K562 (cell line): ENCODE results near the gene PLK5. TPM values are rescaled to one million over a fixed set of nuclear protein-coding genes. Genes with fewer than 3 reads are reported as not detected.

Experiments used
- ATF7 ChIP-seq: fragments of 450-650 bp; IDR thresholded peaks from 2 replicates; pipeline ENCODE4 v1.7.1; 2014; ENCODE audit warnings: mild to moderate bottlenecking, moderate library complexity
- BRF1 ChIP-seq: IDR thresholded peaks from 3 replicates; pipeline ENCODE4 v1.6.1; 2011; ENCODE audit warnings: borderline replicate concordance, mild to moderate bottlenecking; ENCODE audit not compliant: insufficient read length; ENCODE audit errors: extremely low read depth
- CTCF ChIP-seq, 3 experiments: IDR thresholded peaks in 2 of 3; conservative IDR thresholded peaks in 1 of 3; 2 replicates each; pipeline ENCODE4 v1.5.1; 2011 to 2012; ENCODE audit warnings: low read length in 3 of 3, mild to moderate bottlenecking in 3 of 3, control low read depth in 2 of 3, improper control_type of control experiment in 1 of 3, inconsistent platforms in 1 of 3, low read depth in 1 of 3, mixed read lengths in 1 of 3, moderate library complexity in 1 of 3; ENCODE audit not compliant: insufficient read depth in 2 of 3
- E2F3 ChIP-seq: fragments of 250-450 bp; sonication (Bioruptor Pico); IDR thresholded peaks from 2 replicates; pipeline ENCODE4 v1.4.0; 2020; ENCODE audit warnings: mild to moderate bottlenecking
- ELK3 ChIP-seq: fragments of 450-650 bp; formaldehyde crosslinking; IDR thresholded peaks from 2 replicates; pipeline ENCODE4 v1.4.0; 2020; ENCODE audit warnings: mild to moderate bottlenecking
- GABPB1 ChIP-seq: sonication (generic); formaldehyde crosslinking; IDR thresholded peaks from 2 replicates; pipeline ENCODE4 v1.8.0; 2022; ENCODE audit warnings: mild to moderate bottlenecking, missing genetic modification reagents
- GMEB1 ChIP-seq: fragments of 250-450 bp; sonication (Bioruptor Pico); IDR thresholded peaks from 2 replicates; pipeline ENCODE4 v1.4.0; 2020; ENCODE audit warnings: mild to moderate bottlenecking
- HCFC1 ChIP-seq: IDR thresholded peaks from 2 replicates; pipeline ENCODE4 v1.6.1; 2012; ENCODE audit warnings: low read depth, low read length, improper control_type of control experiment
- HDAC2 ChIP-seq: fragments of 450-650 bp; IDR thresholded peaks from 2 replicates; pipeline ENCODE4 v1.6.1; 2016; ENCODE audit warnings: mild to moderate bottlenecking
- HMBOX1 ChIP-seq: sonication (generic); IDR thresholded peaks from 2 replicates; pipeline ENCODE4 v1.6.1; 2016
- PBX2 ChIP-seq, 2 experiments: IDR thresholded peaks in 1 of 2; conservative IDR thresholded peaks in 1 of 2; 2 replicates each; pipeline ENCODE4 v1.6.1; 2016; ENCODE audit warnings: low read depth in 2 of 2, mild to moderate bottlenecking in 1 of 2, missing compliant biosample characterization in 1 of 2, missing genetic modification characterization in 1 of 2, moderate library complexity in 1 of 2
- PHTF2 ChIP-seq: fragments of 250-450 bp; sonication (Bioruptor Pico); IDR thresholded peaks from 2 replicates; pipeline ENCODE4 v1.5.0; 2021; ENCODE audit warnings: mild to moderate bottlenecking
- POLR2AphosphoS5 ChIP-seq: IDR thresholded peaks from 2 replicates; pipeline ENCODE4 v1.6.1; 2011; ENCODE audit warnings: mild to moderate bottlenecking, low read depth, low read length, moderate library complexity; ENCODE audit not compliant: control insufficient read depth, insufficient read depth
- PREB ChIP-seq: sonication (generic); formaldehyde crosslinking; IDR thresholded peaks from 2 replicates; pipeline ENCODE4 v1.8.1; 2023; ENCODE audit warnings: mild to moderate bottlenecking, missing genetic modification reagents
- ZNF232 ChIP-seq: sonication (generic); formaldehyde crosslinking; IDR thresholded peaks from 2 replicates; pipeline ENCODE4 v1.8.0; 2022; ENCODE audit warnings: mild to moderate bottlenecking, missing genetic modification reagents
- ZNF282 ChIP-seq: sonication (generic); formaldehyde crosslinking; IDR thresholded peaks from 2 replicates; pipeline ENCODE4 v1.8.1; 2023; ENCODE audit warnings: missing genetic modification reagents
- ZNF830 ChIP-seq: fragments of 250-450 bp; sonication (Bioruptor Pico); IDR thresholded peaks from 2 replicates; pipeline ENCODE4 v1.5.0; 2021; ENCODE audit warnings: mild to moderate bottlenecking
- polyA plus RNA-seq, 8 experiments: library from polyadenylated mRNA; depleted of rRNA in 4 of 8; stranded (reverse) in 5 of 8; unstranded in 3 of 8; fragments of >200 nt; fragmentation: Nextera tagmentation in 2 of 8; fragmentation: Illumina TruSeq in 1 of 8; extraction: Ambion mirVana in 2 of 8; extraction: Trizol in 1 of 8; gene quantifications; 2 replicates each; pipeline versions ENCODE4 v1.2.1 to v1.2.3, GENCODE V29; 2011 to 2014; ENCODE audit warnings: inconsistent platforms in 1 of 8, missing spikeins in 1 of 8
- total RNA-seq, 7 experiments: library from RNA; depleted of rRNA in 6 of 7; stranded (reverse); fragments of >200 nt in 6 of 7; fragmentation: Illumina TruSeq in 2 of 7; extraction: Trizol in 2 of 7; gene quantifications; 2 replicates each; pipeline versions ENCODE4 v1.2.1 to v1.2.3, GENCODE V29; 2011 to 2021; ENCODE audit warnings: low replicate concordance in 1 of 7

PLK5 gene
- total and polyA plus RNA-seq, 9 of the 15 experiments (the other 6 are each of a cell fraction or from before 2014, with no cell fraction given) = 0.04 to 0.23 (median 0.11) TPM; not detected in 5

- 0 out of 6 replicates have a peak, but pooled peaks of 1 of the 3 experiments have one; percentile 21 for TF ChIP-seq CTCF (IDR thresholded peaks at IDR 0.05 in 2 of 3, conservative IDR thresholded peaks at IDR 0.05 in 1 of 3; ENCODE audit: insufficient read depth in 2 of 3, low read depth in 1 of 3, low read length in 3 of 3)
- TF ChIP-seq HMBOX1 = no peak
- TF ChIP-seq GABPB1 (CRISPR knock-in tag) = no peak
- TF ChIP-seq HDAC2 = no peak
- no peak for TF ChIP-seq ZNF232 (CRISPR knock-in tag)
- TF ChIP-seq ELK3 (CRISPR knock-in tag) = no peak
- TF ChIP-seq PHTF2 (CRISPR knock-in tag) = no peak
- no peak; the same call in 1 of the 2 replicates for TF ChIP-seq ATF7
- peak; percentile 58 for TF ChIP-seq POLR2AphosphoS5
- no peak for TF ChIP-seq ZNF830 (CRISPR knock-in tag)
- TF ChIP-seq PBX2 (CRISPR knock-in tag; IDR thresholded peaks at IDR 0.05; ENCODE audit: low read depth) = no peak
- TF ChIP-seq PBX2 (tag; conservative IDR thresholded peaks at IDR 0.05; ENCODE audit: low read depth) = no peak
- no peak for TF ChIP-seq BRF1
- no peak for TF ChIP-seq PREB
- TF ChIP-seq HCFC1 = no peak
- TF ChIP-seq E2F3 (CRISPR knock-in tag) = no peak
- no peak for TF ChIP-seq GMEB1 (CRISPR knock-in tag)
- TF ChIP-seq ZNF282 (CRISPR knock-in tag) = no peak
Observed at GRCh38 chr19:1491114-1491848, 32.6 kb upstream of the PLK5 start, which contains the start of gene REEP6 (continued).
